Mesothelial cell of epicardium (in vitro differentiated cells): ENCODE data around the gene MED13. TPM values are rescaled to one million over a fixed set of nuclear protein-coding genes. Genes with fewer than 3 reads are reported as not detected.

Experiments
- DNase-seq, 2 experiments: peaks; one replicate each; pipeline ENCODE4 v3.0.0; 2021; ENCODE audit warnings: low spot score in 2 of 2; ENCODE audit not compliant: unreplicated experiment in 2 of 2
- H3K27ac Mint-ChIP-seq: 2 replicates; pipeline ENCODE4 v1.8.0; 2021; ENCODE audit warnings: mixed read lengths
- H3K27me3 Mint-ChIP-seq: 2 replicates; pipeline ENCODE4 v1.8.0; 2021; ENCODE audit warnings: low read depth, mixed read lengths
- H3K36me3 Mint-ChIP-seq: 2 replicates; pipeline ENCODE4 v1.8.0; 2021; ENCODE audit warnings: mixed read lengths
- H3K4me1 Mint-ChIP-seq: 2 replicates; pipeline ENCODE4 v1.8.0; 2021; ENCODE audit warnings: mixed read lengths
- H3K4me3 Mint-ChIP-seq: 2 replicates; pipeline ENCODE4 v1.8.0; 2021; ENCODE audit warnings: mild to moderate bottlenecking, moderate library complexity, mixed read lengths
- H3K9me3 Mint-ChIP-seq: 2 replicates; pipeline ENCODE4 v1.8.0; 2021; ENCODE audit warnings: mixed read lengths
- CTCF ChIP-seq: fragments of 200-600 bp; sonication (generic); IDR thresholded peaks from one replicate; pipeline ENCODE4 v1.5.0; 2021; ENCODE audit warnings: antibody characterized with exemption; ENCODE audit not compliant: unreplicated experiment
- total RNA-seq: library from RNA; stranded (reverse); gene quantifications from 3 replicates; pipeline ENCODE4 v1.2.1, GENCODE V29; 2021

Gene MED13
- total RNA-seq, 1 donor from 2014 or later, result 73.0 TPM

GRCh38 chr17:61946359-61946758 lies 118.7 kb downstream of the MED13 start:
- Mint-ChIP-seq H3K36me3 (peaks cover 20% of the 10 kb centered on the region), H3K27ac (no peak overlapping the region), H3K9me3 (no peaks in the 10 kb centered on the region), H3K4me1 (no peaks in the 10 kb centered on the region), H3K4me3 (no peak overlapping the region), H3K27me3 (no peaks in the 10 kb centered on the region)
- TF ChIP-seq CTCF, result no peak
- DNase-seq, result no peak

- TF ChIP-seq CTCF, result no peak
- Mint-ChIP-seq H3K4me1 (no peaks in the 10 kb centered on the region), H3K9me3 (no peaks in the 10 kb centered on the region), H3K27me3 (no peaks in the 10 kb centered on the region), H3K27ac (no peak overlapping the region), H3K36me3 (peaks cover 17% of the 10 kb centered on the region), H3K4me3 (no peak overlapping the region)
- no peak for DNase-seq
These were observed 122.0 kb downstream of the MED13 start for GRCh38 chr17:61943117-61943516.

GRCh38 chr17:61942085-61942484 lies 123.0 kb downstream of the MED13 start:
- Mint-ChIP-seq H3K9me3 (no peaks in the 10 kb centered on the region), H3K27ac (no peak overlapping the region)

GRCh38 chr17:61928101-61928436 lies 137.0 kb downstream of the MED13 start:
- Mint-ChIP-seq H3K9me3 (no peaks in the 10 kb centered on the region), H3K36me3 (peaks cover 3% of the 10 kb centered on the region), H3K4me3 (peak overlapping the region; percentile 85), H3K4me1 (peaks cover 17% of the 10 kb centered on the region), H3K27ac (peak overlapping the region; percentile 97), H3K27me3 (peaks cover 2% of the 10 kb centered on the region)
- no peak for TF ChIP-seq CTCF
- no peak for DNase-seq

More at GRCh38 chr17:61942085-61942484, 123.0 kb downstream of the MED13 start:
- peaks cover 17% of the 10 kb centered on the region for H3K36me3 Mint-ChIP-seq
- no peaks in the 10 kb centered on the region for H3K4me1 Mint-ChIP-seq
- no peak overlapping the region for H3K4me3 Mint-ChIP-seq
- H3K27me3 Mint-ChIP-seq, result no peaks in the 10 kb centered on the region
- TF ChIP-seq CTCF, result no peak
- DNase-seq, result no peak

- DNase-seq, result peak; percentile 90 to 95
- Mint-ChIP-seq H3K27ac (peak within 1 kb of the TSS; percentile 97), H3K4me3 (peak within 1 kb of the TSS; percentile 85), H3K27me3 (peaks cover 2% of the 10 kb centered on the region), H3K36me3 (peaks cover 4% of the 10 kb centered on the region), H3K9me3 (no peaks in the 10 kb centered on the region), H3K4me1 (peaks cover 17% of the 10 kb centered on the region)
- TF ChIP-seq CTCF, result no peak
These were observed 137.6 kb downstream of the MED13 start, which contains the start of gene INTS2 for GRCh38 chr17:61927208-61928100. INTS2 (minus strand) TSS chr17:61927982; CDS start chr17:61926644, 1,338 bp downstream.
